Ishikawa (cell line): ENCODE measurements around the gene PPP6R3.

ENCODE experiments used
- CEBPB ChIP-seq: IDR thresholded peaks from 2 replicates; pipeline ENCODE4 v1.6.1; 2012
- CREB1 ChIP-seq: IDR thresholded peaks from 2 replicates; pipeline ENCODE4 v1.6.1; 2012; ENCODE audit warnings: low read depth
- EGR1 ChIP-seq: IDR thresholded peaks from 2 replicates; pipeline ENCODE4 v1.6.1; 2012
- EP300 ChIP-seq: IDR thresholded peaks from 2 replicates; pipeline ENCODE4 v1.6.1; 2012; ENCODE audit warnings: borderline replicate concordance
- FOXM1 ChIP-seq: IDR thresholded peaks from 2 replicates; pipeline ENCODE4 v1.6.1; 2012; ENCODE audit warnings: low read depth, borderline replicate concordance
- MAX ChIP-seq: IDR thresholded peaks from 2 replicates; pipeline ENCODE4 v1.6.1; 2012
- NFIC ChIP-seq: IDR thresholded peaks from 2 replicates; pipeline ENCODE4 v1.6.1; 2012
- RAD21 ChIP-seq: IDR thresholded peaks from 2 replicates; pipeline ENCODE4 v1.6.1; 2012; ENCODE audit warnings: low read depth
- REST ChIP-seq: IDR thresholded peaks from 2 replicates; pipeline ENCODE4 v1.6.1; 2012; ENCODE audit warnings: low read depth, mild to moderate bottlenecking
- TAF1 ChIP-seq: IDR thresholded peaks from 2 replicates; pipeline ENCODE4 v1.6.1; 2012; ENCODE audit warnings: low read depth, mild to moderate bottlenecking
- TCF12 ChIP-seq: IDR thresholded peaks from 2 replicates; pipeline ENCODE4 v1.6.1; 2012; ENCODE audit warnings: low read depth
- TEAD4 ChIP-seq: IDR thresholded peaks from 2 replicates; pipeline ENCODE4 v1.6.1; 2012
- YY1 ChIP-seq: IDR thresholded peaks from 2 replicates; pipeline ENCODE4 v1.6.1; 2012; ENCODE audit warnings: low read depth
- ZBTB7A ChIP-seq: IDR thresholded peaks from 2 replicates; pipeline ENCODE4 v1.6.1; 2012; ENCODE audit warnings: low read depth
- TF ChIP-seq, protein P1 (sequence below): IDR thresholded peaks from 2 replicates; pipeline ENCODE4 v1.6.1; 2012

PPP6R3 gene

DNA sequence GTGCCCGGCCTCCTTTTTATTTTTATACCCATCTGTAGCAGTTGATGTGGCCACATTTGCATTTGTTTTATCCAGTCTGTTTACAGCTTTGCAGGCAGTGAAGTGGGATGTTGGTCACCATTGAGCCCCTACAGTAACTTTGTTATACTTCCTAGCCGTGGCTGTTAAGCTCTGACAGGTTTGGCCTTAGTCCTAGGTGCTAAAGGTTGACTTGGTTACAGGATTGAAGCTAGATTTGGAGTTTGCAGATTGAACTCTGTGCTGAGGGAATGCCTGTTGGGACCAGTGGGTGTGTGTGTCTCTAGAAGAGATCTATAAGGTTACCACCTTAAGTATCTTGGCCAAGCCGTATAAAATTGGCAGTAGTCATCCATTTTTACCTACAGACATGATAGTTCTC is 91.2 kb downstream of the PPP6R3 start:
- TF ChIP-seq MAX (no peak), TCF12 (no peak), RAD21 (no peak), YY1 (no peak)
- TF ChIP-seq, protein P1, sequence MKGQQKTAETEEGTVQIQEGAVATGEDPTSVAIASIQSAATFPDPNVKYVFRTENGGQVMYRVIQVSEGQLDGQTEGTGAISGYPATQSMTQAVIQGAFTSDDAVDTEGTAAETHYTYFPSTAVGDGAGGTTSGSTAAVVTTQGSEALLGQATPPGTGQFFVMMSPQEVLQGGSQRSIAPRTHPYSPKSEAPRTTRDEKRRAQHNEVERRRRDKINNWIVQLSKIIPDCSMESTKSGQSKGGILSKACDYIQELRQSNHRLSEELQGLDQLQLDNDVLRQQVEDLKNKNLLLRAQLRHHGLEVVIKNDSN = no peak

GRCh38 chr11:68552542-68552941 is 92.0 kb downstream of the PPP6R3 start:
- no peak for TF ChIP-seq NFIC
- TF ChIP-seq MAX = no peak
- TF ChIP-seq EP300 = no peak
- TF ChIP-seq YY1 = no peak
- TF ChIP-seq TAF1 = no peak
- TF ChIP-seq, protein P1 = no peak
- TF ChIP-seq REST = no peak
- TF ChIP-seq ZBTB7A = no peak
- no peak for TF ChIP-seq CEBPB
- no peak for TF ChIP-seq EGR1
- no peak for TF ChIP-seq CREB1
- TF ChIP-seq TCF12 = no peak
- TF ChIP-seq RAD21 = no peak
- TF ChIP-seq FOXM1 = no peak
- TF ChIP-seq TEAD4 = no peak

GRCh38 chr11:68560216-68560615 is 99.7 kb downstream of the PPP6R3 start:
- TF ChIP-seq EGR1 (no peak), MAX (no peak)

- TF ChIP-seq CEBPB = no peak
- TF ChIP-seq TCF12 = no peak
- no peak for TF ChIP-seq MAX
- TF ChIP-seq, protein P1 = no peak
- TF ChIP-seq EGR1 = no peak
- no peak for TF ChIP-seq NFIC
- TF ChIP-seq FOXM1 = no peak
- no peak for TF ChIP-seq ZBTB7A
- no peak for TF ChIP-seq TAF1
- TF ChIP-seq RAD21 = no peak
- no peak for TF ChIP-seq REST
- no peak for TF ChIP-seq EP300
- no peak for TF ChIP-seq YY1
- TF ChIP-seq CREB1 = no peak
- no peak for TF ChIP-seq TEAD4
Observed at GRCh38 chr11:68563454-68563853, 102.9 kb downstream of the PPP6R3 start.

DNA sequence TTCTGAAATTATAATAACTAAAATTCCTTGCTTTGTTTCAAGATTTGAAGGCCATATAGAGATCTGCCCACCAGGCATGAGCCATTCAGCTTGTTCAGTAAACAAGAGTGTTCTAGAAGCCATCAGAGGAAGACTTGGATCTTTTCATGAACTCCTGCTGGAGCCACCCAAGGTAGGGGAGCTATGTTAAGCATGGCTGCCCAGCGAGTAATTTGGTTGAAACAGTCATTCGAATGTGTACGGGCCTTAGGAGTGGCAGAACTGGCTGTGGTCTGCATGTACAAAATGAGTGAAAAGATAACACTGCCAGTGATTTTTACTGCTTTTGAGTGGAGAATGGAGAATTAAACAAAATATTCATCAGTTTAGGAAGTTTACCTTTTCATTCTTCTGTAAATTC is 103.7 kb downstream of the PPP6R3 start:
- TF ChIP-seq ZBTB7A (no peak), CREB1 (no peak), MAX (no peak), REST (no peak), RAD21 (no peak), CEBPB (no peak), TEAD4 (no peak), TCF12 (no peak), YY1 (no peak), TAF1 (no peak), FOXM1 (no peak), EGR1 (no peak), NFIC (no peak)
- TF ChIP-seq, protein P1 = no peak
